Neural cell (in vitro differentiated cells): ENCODE results near the gene SNX24.

Source experiments
- EP300 ChIP-seq: fragments of 450-650 bp; conservative IDR thresholded peaks from 2 replicates; pipeline ENCODE4 v1.6.1; 2014; ENCODE audit warnings: antibody characterized with exemption, mild to moderate bottlenecking, moderate library complexity; ENCODE audit not compliant: poor library complexity, severe bottlenecking
- MXI1 ChIP-seq: fragments of 450-650 bp; conservative IDR thresholded peaks from 2 replicates; pipeline ENCODE4 v1.6.1; 2014; ENCODE audit warnings: antibody characterized with exemption, mild to moderate bottlenecking; ENCODE audit not compliant: poor library complexity, severe bottlenecking
- POLR2AphosphoS5 ChIP-seq: IDR thresholded peaks from 2 replicates; pipeline ENCODE4 v1.6.1; 2012
- RAD21 ChIP-seq: fragments of 450-650 bp; conservative IDR thresholded peaks from 2 replicates; pipeline ENCODE4 v1.6.1; 2014; ENCODE audit warnings: antibody characterized with exemption, mild to moderate bottlenecking, moderate library complexity
- SMC3 ChIP-seq: fragments of 450-650 bp; conservative IDR thresholded peaks from 2 replicates; pipeline ENCODE4 v1.6.1; 2014; ENCODE audit warnings: antibody characterized with exemption, mild to moderate bottlenecking, moderate library complexity; ENCODE audit not compliant: poor library complexity
- TF ChIP-seq, protein P1 (sequence below): fragments of 450-650 bp; IDR thresholded peaks from 2 replicates; pipeline ENCODE4 v1.5.1; 2014; ENCODE audit warnings: antibody characterized with exemption, mild to moderate bottlenecking, moderate library complexity; ENCODE audit not compliant: poor library complexity, severe bottlenecking
- TF ChIP-seq, protein P2 (sequence below): IDR thresholded peaks from 2 replicates; pipeline ENCODE4 v1.6.1; 2012; ENCODE audit warnings: borderline replicate concordance

DNA sequence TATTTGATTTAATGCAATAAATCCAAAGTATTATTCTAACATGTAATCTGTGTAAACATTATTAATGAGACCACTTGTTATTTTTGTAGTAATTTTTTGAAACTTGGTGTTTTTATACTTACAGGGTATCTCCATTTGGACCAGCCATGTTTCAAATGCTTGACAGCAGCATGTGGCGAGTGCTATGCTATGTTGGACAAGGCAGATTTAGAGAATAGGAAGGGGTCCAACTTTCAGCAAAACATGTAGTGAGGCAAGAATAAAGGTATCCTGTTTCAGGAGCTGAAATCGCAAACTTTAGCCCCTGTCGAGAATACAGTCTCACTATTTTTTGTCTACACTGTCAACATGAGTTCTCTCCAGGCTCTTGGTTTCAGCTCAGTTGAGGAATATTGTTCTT, 33.7 kb downstream of the SNX24 start:
- TF ChIP-seq SMC3 (no peak), POLR2AphosphoS5 (no peak), RAD21 (no peak), EP300 (no peak), MXI1 (no peak)
- TF ChIP-seq, protein P1, sequence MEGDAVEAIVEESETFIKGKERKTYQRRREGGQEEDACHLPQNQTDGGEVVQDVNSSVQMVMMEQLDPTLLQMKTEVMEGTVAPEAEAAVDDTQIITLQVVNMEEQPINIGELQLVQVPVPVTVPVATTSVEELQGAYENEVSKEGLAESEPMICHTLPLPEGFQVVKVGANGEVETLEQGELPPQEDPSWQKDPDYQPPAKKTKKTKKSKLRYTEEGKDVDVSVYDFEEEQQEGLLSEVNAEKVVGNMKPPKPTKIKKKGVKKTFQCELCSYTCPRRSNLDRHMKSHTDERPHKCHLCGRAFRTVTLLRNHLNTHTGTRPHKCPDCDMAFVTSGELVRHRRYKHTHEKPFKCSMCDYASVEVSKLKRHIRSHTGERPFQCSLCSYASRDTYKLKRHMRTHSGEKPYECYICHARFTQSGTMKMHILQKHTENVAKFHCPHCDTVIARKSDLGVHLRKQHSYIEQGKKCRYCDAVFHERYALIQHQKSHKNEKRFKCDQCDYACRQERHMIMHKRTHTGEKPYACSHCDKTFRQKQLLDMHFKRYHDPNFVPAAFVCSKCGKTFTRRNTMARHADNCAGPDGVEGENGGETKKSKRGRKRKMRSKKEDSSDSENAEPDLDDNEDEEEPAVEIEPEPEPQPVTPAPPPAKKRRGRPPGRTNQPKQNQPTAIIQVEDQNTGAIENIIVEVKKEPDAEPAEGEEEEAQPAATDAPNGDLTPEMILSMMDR: no peak
- TF ChIP-seq, protein P2, sequence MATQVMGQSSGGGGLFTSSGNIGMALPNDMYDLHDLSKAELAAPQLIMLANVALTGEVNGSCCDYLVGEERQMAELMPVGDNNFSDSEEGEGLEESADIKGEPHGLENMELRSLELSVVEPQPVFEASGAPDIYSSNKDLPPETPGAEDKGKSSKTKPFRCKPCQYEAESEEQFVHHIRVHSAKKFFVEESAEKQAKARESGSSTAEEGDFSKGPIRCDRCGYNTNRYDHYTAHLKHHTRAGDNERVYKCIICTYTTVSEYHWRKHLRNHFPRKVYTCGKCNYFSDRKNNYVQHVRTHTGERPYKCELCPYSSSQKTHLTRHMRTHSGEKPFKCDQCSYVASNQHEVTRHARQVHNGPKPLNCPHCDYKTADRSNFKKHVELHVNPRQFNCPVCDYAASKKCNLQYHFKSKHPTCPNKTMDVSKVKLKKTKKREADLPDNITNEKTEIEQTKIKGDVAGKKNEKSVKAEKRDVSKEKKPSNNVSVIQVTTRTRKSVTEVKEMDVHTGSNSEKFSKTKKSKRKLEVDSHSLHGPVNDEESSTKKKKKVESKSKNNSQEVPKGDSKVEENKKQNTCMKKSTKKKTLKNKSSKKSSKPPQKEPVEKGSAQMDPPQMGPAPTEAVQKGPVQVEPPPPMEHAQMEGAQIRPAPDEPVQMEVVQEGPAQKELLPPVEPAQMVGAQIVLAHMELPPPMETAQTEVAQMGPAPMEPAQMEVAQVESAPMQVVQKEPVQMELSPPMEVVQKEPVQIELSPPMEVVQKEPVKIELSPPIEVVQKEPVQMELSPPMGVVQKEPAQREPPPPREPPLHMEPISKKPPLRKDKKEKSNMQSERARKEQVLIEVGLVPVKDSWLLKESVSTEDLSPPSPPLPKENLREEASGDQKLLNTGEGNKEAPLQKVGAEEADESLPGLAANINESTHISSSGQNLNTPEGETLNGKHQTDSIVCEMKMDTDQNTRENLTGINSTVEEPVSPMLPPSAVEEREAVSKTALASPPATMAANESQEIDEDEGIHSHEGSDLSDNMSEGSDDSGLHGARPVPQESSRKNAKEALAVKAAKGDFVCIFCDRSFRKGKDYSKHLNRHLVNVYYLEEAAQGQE: no peak
